Adrenal gland (tissue), 12 donors: Measurements from ENCODE around the gene SNX24. TPM values are rescaled to one million over a fixed set of nuclear protein-coding genes. Genes with fewer than 3 reads are reported as not detected.

Source experiments
- DNase-seq, 7 donors: peaks; one replicate each; pipeline ENCODE4 v3.0.0-alpha.2; 2019 to 2020
- H3K27ac ChIP-seq, 5 donors: fragments of 200-600 bp; sonication (generic) in 4 of 5; 1 replicate in 3 of 5; 2 replicates in 2 of 5; pipeline versions ENCODE4 v1.5.1 to v1.8.0; 2016 to 2020; ENCODE audit warnings: mild to moderate bottlenecking in 1 of 5
- H3K27me3 ChIP-seq: fragments of 200-600 bp; 2 replicates; pipeline ENCODE4 v1.8.0; 2021
- H3K36me3 ChIP-seq, 2 donors: fragments of 200-600 bp; replicated peaks in 1 of 2; 1 replicate in 1 of 2; 2 replicates in 1 of 2; pipeline versions ENCODE4 v1.5.1 to v1.8.0; 2018 to 2022
- H3K4me1 ChIP-seq, 2 donors: fragments of 200-600 bp; replicated peaks in 1 of 2; 1 replicate in 1 of 2; 2 replicates in 1 of 2; pipeline versions ENCODE4 v1.5.1 to v1.8.0; 2018 to 2021
- H3K4me3 ChIP-seq, 4 donors: fragments of 200-600 bp; sonication (generic) in 3 of 4; one replicate each; pipeline ENCODE4 v1.5.1; 2016 to 2018
- H3K9me3 ChIP-seq, 3 donors: fragments of 200-600 bp; sonication (generic) in 1 of 3; replicated peaks in 1 of 3; 1 replicate in 2 of 3; 2 replicates in 1 of 3; pipeline versions ENCODE4 v1.5.1 to v1.8.0; 2016 to 2021
- POLR2A ChIP-seq, 2 donors: fragments of 450-650 bp; IDR thresholded peaks; one replicate each; pipeline ENCODE4 v1.6.1; 2017; ENCODE audit warnings: antibody characterized with exemption in 2 of 2, mild to moderate bottlenecking in 2 of 2, moderate library complexity in 1 of 2
- WGBS, 4 donors: extraction: QIAGEN DNeasy Blood & Tissue Kit in 2 of 4; methylation state at CpG; one replicate each; pipeline versions ENCODE4 v1.1.5 to v1.1.7; 2013 to 2017; 5-methylcytosine and 5-hydroxymethylcytosine counted together
- intact Hi-C, 2 donors: fragments of 100-400 bp; cut with DNase I; formaldehyde crosslinking; loops; one replicate each; pipeline versions ENCODE4 v1.14.1 to v1.15.0; 2022 to 2023
- polyA plus RNA-seq, 3 donors: library from polyadenylated mRNA; stranded (reverse); fragments of 200-250 nt in 2 of 3; fragments of 350-450 nt in 1 of 3; fragmentation: Illumina TruSeq in 1 of 3; extraction: RNeasy Lipid Tissue Mini Kit (QIAGEN cat#74804) in 1 of 3; gene quantifications; one replicate each; pipeline ENCODE4 v1.2.3, GENCODE V29; 2013 to 2014
- total RNA-seq, 9 donors: library from RNA; depleted of rRNA in 4 of 9; stranded (reverse); fragments of >200 nt in 4 of 9; fragments of 120-200 nt in 1 of 9; fragmentation: NEBNext Ultra II Directional in 1 of 9; extraction: Animal tissue kit (Norgen Biotek cat#: 25700) in 1 of 9; gene quantifications; one replicate each; pipeline versions ENCODE4 v1.1.0 to v1.2.4, GENCODE V29; 2013 to 2023
- TF ChIP-seq, protein P1 (sequence below), 6 experiments: fragments of 450-650 bp in 4 of 6; fragments of 200-600 bp in 2 of 6; sonication (generic) in 1 of 6; IDR thresholded peaks; 1 replicate in 5 of 6; 2 replicates in 1 of 6; pipeline versions ENCODE4 v1.5.1 to v1.8.0; 2016 to 2021; ENCODE audit warnings: antibody characterized with exemption in 6 of 6, mild to moderate bottlenecking in 2 of 6, moderate library complexity in 1 of 6
- donor health status: healthy with polysubstance abuse.
- donor health status: Bipolar disorder and iron deficiency.
- donor health status: DM: yes; HTN: yes; CAD: no.
- donor health status: DM: no; HTN: no; CAD: no.
- donor health status: DM: no; HTN: no; CAD: no.
- donor health status: DM: yes; HTN: yes; CAD: no.

Gene SNX24
- total and polyA plus RNA-seq, 12 donors, result 5.0 to 28.2 (median 13.9) TPM

DNA sequence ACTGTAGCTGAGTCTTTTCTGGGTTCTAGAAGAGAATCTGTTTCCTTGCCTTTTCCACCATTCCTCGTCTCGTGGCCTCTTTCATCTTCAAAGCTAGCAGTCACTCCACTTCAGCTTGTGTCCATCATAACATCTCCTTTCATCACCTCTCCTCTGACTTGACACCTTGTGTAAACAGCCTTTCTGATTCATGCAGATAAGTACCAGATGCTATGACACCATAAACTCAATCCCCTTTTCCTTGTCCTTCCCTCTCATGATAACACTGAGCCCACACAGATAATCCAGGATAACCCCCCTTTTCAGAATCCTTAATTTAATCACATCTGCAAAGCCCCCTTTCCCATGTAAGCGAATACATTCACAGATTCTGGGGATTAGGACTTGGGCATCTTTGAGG is 95.5 kb downstream of the SNX24 start:
- DNase-seq, result no peak
- Histone ChIP-seq H3K4me3 (no peak overlapping the region), H3K9me3 (no peaks in the 10 kb centered on the region), H3K4me1 (no peaks in the 10 kb centered on the region), H3K27me3 (no peaks in the 10 kb centered on the region), H3K36me3 (no peaks in the 10 kb centered on the region), H3K27ac (no peak overlapping the region)
- intact Hi-C loops, result no loop called here
- WGBS, 4 donors, result 80 to 100% (median 98%) methylated on average over 3 of the region's 3 CpGs
- no peak for TF ChIP-seq POLR2A (IDR thresholded peaks at IDR 0.05)
- TF ChIP-seq, protein P1, sequence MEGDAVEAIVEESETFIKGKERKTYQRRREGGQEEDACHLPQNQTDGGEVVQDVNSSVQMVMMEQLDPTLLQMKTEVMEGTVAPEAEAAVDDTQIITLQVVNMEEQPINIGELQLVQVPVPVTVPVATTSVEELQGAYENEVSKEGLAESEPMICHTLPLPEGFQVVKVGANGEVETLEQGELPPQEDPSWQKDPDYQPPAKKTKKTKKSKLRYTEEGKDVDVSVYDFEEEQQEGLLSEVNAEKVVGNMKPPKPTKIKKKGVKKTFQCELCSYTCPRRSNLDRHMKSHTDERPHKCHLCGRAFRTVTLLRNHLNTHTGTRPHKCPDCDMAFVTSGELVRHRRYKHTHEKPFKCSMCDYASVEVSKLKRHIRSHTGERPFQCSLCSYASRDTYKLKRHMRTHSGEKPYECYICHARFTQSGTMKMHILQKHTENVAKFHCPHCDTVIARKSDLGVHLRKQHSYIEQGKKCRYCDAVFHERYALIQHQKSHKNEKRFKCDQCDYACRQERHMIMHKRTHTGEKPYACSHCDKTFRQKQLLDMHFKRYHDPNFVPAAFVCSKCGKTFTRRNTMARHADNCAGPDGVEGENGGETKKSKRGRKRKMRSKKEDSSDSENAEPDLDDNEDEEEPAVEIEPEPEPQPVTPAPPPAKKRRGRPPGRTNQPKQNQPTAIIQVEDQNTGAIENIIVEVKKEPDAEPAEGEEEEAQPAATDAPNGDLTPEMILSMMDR (IDR thresholded peaks at IDR 0.05), result no peak

DNA sequence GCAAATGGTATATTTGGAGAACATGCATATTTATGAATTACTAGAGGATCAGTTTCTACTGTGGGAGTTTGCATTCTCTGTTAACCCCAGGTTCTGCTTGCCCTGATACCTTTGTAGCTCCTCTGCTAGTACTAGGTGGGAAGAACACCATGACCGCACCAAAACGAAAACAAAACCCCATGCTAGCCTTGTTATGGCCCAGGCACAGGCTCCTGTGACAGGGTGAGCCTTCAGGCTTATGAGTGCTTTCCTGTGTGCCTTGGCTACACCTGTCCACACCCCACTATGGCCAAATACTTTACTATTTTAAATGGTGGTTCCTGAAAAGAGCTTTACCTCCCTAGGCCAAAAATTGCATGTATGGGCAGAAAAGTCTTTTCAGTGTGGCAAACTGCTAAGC is 96.3 kb downstream of the SNX24 start:
- Histone ChIP-seq H3K36me3 (no peaks in the 10 kb centered on the region), H3K4me1 (no peaks in the 10 kb centered on the region), H3K27ac (no peak overlapping the region), H3K9me3 (no peaks in the 10 kb centered on the region), H3K4me3 (no peak overlapping the region), H3K27me3 (no peaks in the 10 kb centered on the region)
- intact Hi-C loops, result no loop called here
- TF ChIP-seq, protein P1 (IDR thresholded peaks at IDR 0.05), result no peak
- no peak for TF ChIP-seq POLR2A (IDR thresholded peaks at IDR 0.05)
- no peak for DNase-seq
- 82 to 94% (median 91%) methylated on average over 2 of the region's 2 CpGs for WGBS, 4 donors

DNA sequence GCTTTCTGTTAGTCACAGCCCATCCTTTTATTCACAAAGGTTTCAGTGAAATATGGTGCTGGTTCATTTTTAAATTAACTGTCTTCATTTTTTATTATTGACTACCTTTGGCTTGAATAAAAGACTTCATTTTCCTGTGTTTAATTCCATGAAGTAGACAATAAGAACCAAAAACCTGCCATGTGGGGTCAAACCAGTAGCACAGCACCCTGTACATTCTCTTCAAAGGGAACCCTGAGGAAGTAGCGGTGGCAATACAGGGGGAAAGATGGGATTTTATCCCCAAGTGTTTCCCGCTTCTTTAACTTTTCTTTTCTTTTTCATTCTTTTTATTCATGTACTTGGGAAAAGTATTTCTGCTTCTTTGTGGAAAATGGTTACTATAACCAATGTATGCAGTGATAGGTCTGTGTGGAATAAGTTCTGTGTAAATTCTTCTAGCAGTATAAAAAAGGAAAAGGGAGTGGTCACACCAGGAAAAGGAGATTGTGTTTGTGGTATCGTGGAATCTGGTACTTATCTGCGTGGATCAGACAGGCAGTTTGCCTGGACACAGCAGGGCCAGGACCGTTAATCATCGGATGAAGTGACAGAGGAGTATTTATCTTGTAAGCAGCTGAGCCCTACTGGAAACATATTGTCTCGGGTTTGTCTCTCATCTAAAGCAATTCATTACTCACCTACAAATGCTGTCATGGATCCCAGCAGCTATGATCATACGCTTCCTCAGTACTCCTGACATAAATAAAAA is 96.9 kb downstream of the SNX24 start:
- intact Hi-C loops, result no loop called here
- no peaks in the 10 kb centered on the region for H3K9me3 ChIP-seq
- H3K27me3 ChIP-seq, result no peaks in the 10 kb centered on the region
- no peak for DNase-seq
- H3K36me3 ChIP-seq, result no peaks in the 10 kb centered on the region
- H3K27ac ChIP-seq, result no peak overlapping the region
- 61 to 71% (median 62%) methylated on average over 8 of the region's 8 CpGs for WGBS, 4 donors
- TF ChIP-seq POLR2A (IDR thresholded peaks at IDR 0.05), result no peak
- TF ChIP-seq, protein P1 (IDR thresholded peaks at IDR 0.05), result no peak
- H3K4me1 ChIP-seq, result no peaks in the 10 kb centered on the region
- H3K4me3 ChIP-seq, result no peak overlapping the region

- 69 to 80% (median 75%) methylated on average over 6 to 7 of the region's 7 CpGs for WGBS, 4 donors
- DNase-seq, result no peak
- Histone ChIP-seq H3K36me3 (no peaks in the 10 kb centered on the region), H3K9me3 (no peaks in the 10 kb centered on the region), H3K4me1 (no peaks in the 10 kb centered on the region), H3K27me3 (no peaks in the 10 kb centered on the region), H3K4me3 (no peak overlapping the region), H3K27ac (no peak overlapping the region)
- TF ChIP-seq, protein P1 (IDR thresholded peaks at IDR 0.05), result no peak
- no peak for TF ChIP-seq POLR2A (IDR thresholded peaks at IDR 0.05)
- intact Hi-C loops, result no loop called here
These were observed 97.8 kb downstream of the SNX24 start for GRCh38 chr5:122943050-122943698.
